SK-N-SH treated with all-trans-retinoic acid at 6 μM for 48 hours (cell line): ENCODE results near the gene TWF2.

ENCODE experiments used
- ATAC-seq: fragments of 200-7000 bp; cut with Tn5 transposase; 3 replicates; pipeline ENCODE4 v1.9.1; 2020; ENCODE audit warnings: mild to moderate bottlenecking, moderate library complexity
- ARNTL ChIP-seq: fragments of 450-650 bp; formaldehyde crosslinking; IDR thresholded peaks from 2 replicates; pipeline ENCODE4 v1.5.0; 2020; ENCODE audit warnings: low read depth, mild to moderate bottlenecking, moderate library complexity, borderline replicate concordance
- ESRRG ChIP-seq: fragments of 250-450 bp; sonication (Bioruptor Pico); IDR thresholded peaks from 2 replicates; pipeline ENCODE4 v1.6.1; 2021; ENCODE audit warnings: mild to moderate bottlenecking
- GLIS3 ChIP-seq: fragments of 250-450 bp; sonication (Bioruptor Pico); IDR thresholded peaks from 2 replicates; pipeline ENCODE4 v1.5.0; 2020; ENCODE audit warnings: mild to moderate bottlenecking, moderate library complexity
- ISL1 ChIP-seq: fragments of 250-450 bp; sonication (Bioruptor Pico); IDR thresholded peaks from 2 replicates; pipeline ENCODE4 v2.1.2; 2022; ENCODE audit warnings: mild to moderate bottlenecking, moderate library complexity
- OSR1 ChIP-seq: fragments of 250-450 bp; sonication (Bioruptor Pico); IDR thresholded peaks from 2 replicates; pipeline ENCODE4 v1.8.0; 2022; ENCODE audit warnings: moderate library complexity, mild to moderate bottlenecking, inconsistent platforms
- PPARA ChIP-seq: fragments of 250-450 bp; sonication (Bioruptor Pico); IDR thresholded peaks from 2 replicates; pipeline ENCODE4 v1.5.0; 2020; ENCODE audit warnings: mild to moderate bottlenecking, borderline replicate concordance
- RARB ChIP-seq: fragments of 250-450 bp; sonication (Bioruptor Pico); IDR thresholded peaks from 2 replicates; pipeline ENCODE4 v1.8.0; 2021; ENCODE audit warnings: mild to moderate bottlenecking, moderate library complexity
- SNAI2 ChIP-seq: fragments of 250-450 bp; sonication (Bioruptor Pico); IDR thresholded peaks from 2 replicates; pipeline ENCODE4 v1.5.0; 2020; ENCODE audit warnings: mild to moderate bottlenecking, moderate library complexity
- TCF4 ChIP-seq: fragments of 250-450 bp; sonication (Bioruptor Pico); IDR thresholded peaks from 2 replicates; pipeline ENCODE4 v1.8.0; 2021; ENCODE audit warnings: mild to moderate bottlenecking, moderate library complexity, borderline replicate concordance
- TOX ChIP-seq: fragments of 250-450 bp; sonication (Bioruptor Pico); IDR thresholded peaks from 2 replicates; pipeline ENCODE4 v1.8.0; 2021; ENCODE audit warnings: mild to moderate bottlenecking, moderate library complexity, borderline replicate concordance
- ZC3H10 ChIP-seq: fragments of 250-450 bp; sonication (Bioruptor Pico); IDR thresholded peaks from 2 replicates; pipeline ENCODE4 v1.5.1; 2021; ENCODE audit warnings: mild to moderate bottlenecking, moderate library complexity
- ZFP3 ChIP-seq: fragments of 250-450 bp; sonication (Bioruptor Pico); IDR thresholded peaks from 2 replicates; pipeline ENCODE4 v1.5.0; 2020; ENCODE audit warnings: mild to moderate bottlenecking, moderate library complexity
- ZFP30 ChIP-seq: fragments of 450-650 bp; formaldehyde crosslinking; IDR thresholded peaks from 2 replicates; pipeline ENCODE4 v1.5.0; 2022; ENCODE audit warnings: mild to moderate bottlenecking, moderate library complexity
- ZNF565 ChIP-seq: fragments of 450-650 bp; formaldehyde crosslinking; conservative IDR thresholded peaks from 2 replicates; pipeline ENCODE4 v1.5.0; 2020; ENCODE audit warnings: low read depth, mild to moderate bottlenecking, moderate library complexity
- ZNF70 ChIP-seq: fragments of 450-650 bp; formaldehyde crosslinking; IDR thresholded peaks from 2 replicates; pipeline ENCODE4 v1.5.0; 2020; ENCODE audit warnings: mild to moderate bottlenecking, moderate library complexity
- ZNF8 ChIP-seq: fragments of 450-650 bp; formaldehyde crosslinking; IDR thresholded peaks from 2 replicates; pipeline ENCODE4 v1.5.0; 2020; ENCODE audit warnings: mild to moderate bottlenecking, moderate library complexity
- TF ChIP-seq, protein P1 (sequence below): fragments of 250-450 bp; sonication (Bioruptor Pico); IDR thresholded peaks from 2 replicates; pipeline ENCODE4 v1.5.1; 2021; ENCODE audit warnings: mild to moderate bottlenecking, moderate library complexity
- TF ChIP-seq, protein P2 (sequence below): fragments of 250-450 bp; sonication (Bioruptor Pico); IDR thresholded peaks from 2 replicates; pipeline ENCODE4 v1.5.1; 2020; ENCODE audit warnings: low read depth, mild to moderate bottlenecking, moderate library complexity
- TF ChIP-seq, protein P3 (sequence below): fragments of 250-450 bp; sonication (Bioruptor Pico); IDR thresholded peaks from 2 replicates; pipeline ENCODE4 v1.8.0; 2021; ENCODE audit warnings: low read depth, mild to moderate bottlenecking, moderate library complexity, borderline replicate concordance
- TF ChIP-seq, protein P4 (sequence below): fragments of 250-450 bp; sonication (Bioruptor Pico); IDR thresholded peaks from 2 replicates; pipeline ENCODE4 v1.5.0; 2020; ENCODE audit warnings: mild to moderate bottlenecking, moderate library complexity
- TF ChIP-seq, protein P5 (sequence below): fragments of 250-450 bp; sonication (Bioruptor Pico); IDR thresholded peaks from 2 replicates; pipeline ENCODE4 v1.8.0; 2020; ENCODE audit warnings: mild to moderate bottlenecking, moderate library complexity, borderline replicate concordance

The TWF2 gene

DNA sequence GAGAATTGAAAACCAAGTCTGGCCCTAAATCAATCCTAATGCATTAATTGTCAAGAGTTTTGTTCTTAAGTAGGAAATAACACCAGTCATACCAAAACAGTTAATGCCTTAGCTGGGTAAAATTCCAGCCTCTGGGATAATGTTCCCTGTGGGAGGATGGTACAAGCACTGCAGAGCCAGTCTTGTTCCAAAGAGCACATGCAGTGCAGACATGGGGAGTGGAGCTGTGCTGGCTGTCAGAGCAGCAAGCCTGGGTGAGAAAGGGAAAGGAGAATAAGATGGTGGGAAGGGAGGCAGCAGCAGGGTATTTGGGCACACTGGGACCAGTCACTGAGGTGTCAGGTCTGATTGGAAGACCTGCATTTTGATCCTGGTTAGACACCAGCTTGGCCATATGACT, 28.9 kb downstream of the TWF2 start:
- ATAC-seq, result no peak
- TF ChIP-seq ZNF70, result no peak
- no peak for TF ChIP-seq SNAI2
- no peak for TF ChIP-seq TOX (CRISPR knock-in tag)
- no peak for TF ChIP-seq ZNF8
- no peak for TF ChIP-seq ESRRG (CRISPR knock-in tag)
- TF ChIP-seq ZFP30, result no peak
- TF ChIP-seq, protein P1, sequence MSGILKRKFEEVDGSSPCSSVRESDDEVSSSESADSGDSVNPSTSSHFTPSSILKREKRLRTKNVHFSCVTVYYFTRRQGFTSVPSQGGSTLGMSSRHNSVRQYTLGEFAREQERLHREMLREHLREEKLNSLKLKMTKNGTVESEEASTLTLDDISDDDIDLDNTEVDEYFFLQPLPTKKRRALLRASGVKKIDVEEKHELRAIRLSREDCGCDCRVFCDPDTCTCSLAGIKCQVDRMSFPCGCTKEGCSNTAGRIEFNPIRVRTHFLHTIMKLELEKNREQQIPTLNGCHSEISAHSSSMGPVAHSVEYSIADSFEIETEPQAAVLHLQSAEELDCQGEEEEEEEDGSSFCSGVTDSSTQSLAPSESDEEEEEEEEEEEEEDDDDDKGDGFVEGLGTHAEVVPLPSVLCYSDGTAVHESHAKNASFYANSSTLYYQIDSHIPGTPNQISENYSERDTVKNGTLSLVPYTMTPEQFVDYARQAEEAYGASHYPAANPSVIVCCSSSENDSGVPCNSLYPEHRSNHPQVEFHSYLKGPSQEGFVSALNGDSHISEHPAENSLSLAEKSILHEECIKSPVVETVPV (CRISPR knock-in tag), result no peak
- TF ChIP-seq, all 23 proteins: peak for 0

DNA sequence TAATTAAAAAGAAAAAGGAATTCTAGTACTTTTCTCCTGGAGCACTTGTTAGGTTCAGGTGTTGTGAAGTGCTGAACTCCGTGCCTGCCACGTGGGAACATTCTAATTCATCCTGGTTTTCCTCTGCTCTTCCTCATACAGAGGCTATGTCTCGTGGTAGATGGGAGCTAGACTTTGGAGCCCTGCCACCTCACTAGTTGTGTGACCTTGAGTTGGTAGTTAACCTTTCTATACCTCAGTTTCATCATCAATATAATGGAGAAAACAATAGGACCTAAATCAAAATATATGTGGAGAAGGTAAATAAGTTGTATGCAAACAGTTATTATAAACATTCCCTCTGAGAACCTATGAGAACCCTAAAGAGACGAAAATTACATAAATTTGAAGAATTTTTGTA, 30.4 kb downstream of the TWF2 start:
- TF ChIP-seq ZNF565 (no peak), ZNF70 (no peak), ZC3H10 (CRISPR knock-in tag) (no peak), ZFP3 (CRISPR knock-in tag) (no peak), GLIS3 (CRISPR knock-in tag) (no peak), PPARA (no peak), OSR1 (CRISPR knock-in tag) (no peak), TCF4 (CRISPR knock-in tag) (no peak), ISL1 (CRISPR knock-in tag) (no peak)
- TF ChIP-seq, protein P2, sequence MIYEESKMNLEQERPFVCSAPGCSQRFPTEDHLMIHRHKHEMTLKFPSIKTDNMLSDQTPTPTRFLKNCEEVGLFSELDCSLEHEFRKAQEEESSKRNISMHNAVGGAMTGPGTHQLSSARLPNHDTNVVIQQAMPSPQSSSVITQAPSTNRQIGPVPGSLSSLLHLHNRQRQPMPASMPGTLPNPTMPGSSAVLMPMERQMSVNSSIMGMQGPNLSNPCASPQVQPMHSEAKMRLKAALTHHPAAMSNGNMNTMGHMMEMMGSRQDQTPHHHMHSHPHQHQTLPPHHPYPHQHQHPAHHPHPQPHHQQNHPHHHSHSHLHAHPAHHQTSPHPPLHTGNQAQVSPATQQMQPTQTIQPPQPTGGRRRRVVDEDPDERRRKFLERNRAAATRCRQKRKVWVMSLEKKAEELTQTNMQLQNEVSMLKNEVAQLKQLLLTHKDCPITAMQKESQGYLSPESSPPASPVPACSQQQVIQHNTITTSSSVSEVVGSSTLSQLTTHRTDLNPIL, result no peak
- no peak for ATAC-seq

DNA sequence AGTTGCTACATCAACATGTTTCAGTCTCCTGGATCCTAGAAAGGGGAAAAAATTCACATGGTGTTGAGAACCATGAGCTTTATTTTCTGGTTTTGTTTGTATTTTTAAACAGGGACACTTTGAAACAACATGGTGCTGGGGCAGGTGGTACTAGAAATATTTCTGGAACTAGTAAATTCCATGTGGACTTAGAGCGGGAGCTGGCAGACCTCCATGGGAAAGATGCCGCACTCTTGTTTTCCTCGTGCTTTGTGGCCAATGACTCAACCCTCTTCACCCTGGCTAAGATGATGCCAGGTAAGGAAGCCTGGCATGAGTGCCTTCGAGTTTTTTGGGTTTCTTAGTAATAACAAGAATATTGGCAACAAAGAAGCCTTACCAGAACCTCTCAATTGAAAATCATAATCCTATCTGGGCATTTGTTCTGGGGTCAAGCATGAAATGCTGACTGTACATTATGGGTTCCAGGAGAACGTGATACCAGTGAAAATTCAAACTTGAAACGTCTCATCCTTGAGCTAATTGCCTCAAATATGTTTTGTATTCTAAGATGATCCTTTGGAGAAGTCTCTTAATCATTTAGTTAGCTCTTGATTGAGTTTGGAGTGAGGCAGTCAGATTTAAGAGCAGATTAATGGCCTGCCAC, 33.1 kb downstream of the TWF2 start:
- no peak for ATAC-seq
- TF ChIP-seq, protein P2, result no peak
- no peak for TF ChIP-seq ZNF70
- TF ChIP-seq, protein P3, sequence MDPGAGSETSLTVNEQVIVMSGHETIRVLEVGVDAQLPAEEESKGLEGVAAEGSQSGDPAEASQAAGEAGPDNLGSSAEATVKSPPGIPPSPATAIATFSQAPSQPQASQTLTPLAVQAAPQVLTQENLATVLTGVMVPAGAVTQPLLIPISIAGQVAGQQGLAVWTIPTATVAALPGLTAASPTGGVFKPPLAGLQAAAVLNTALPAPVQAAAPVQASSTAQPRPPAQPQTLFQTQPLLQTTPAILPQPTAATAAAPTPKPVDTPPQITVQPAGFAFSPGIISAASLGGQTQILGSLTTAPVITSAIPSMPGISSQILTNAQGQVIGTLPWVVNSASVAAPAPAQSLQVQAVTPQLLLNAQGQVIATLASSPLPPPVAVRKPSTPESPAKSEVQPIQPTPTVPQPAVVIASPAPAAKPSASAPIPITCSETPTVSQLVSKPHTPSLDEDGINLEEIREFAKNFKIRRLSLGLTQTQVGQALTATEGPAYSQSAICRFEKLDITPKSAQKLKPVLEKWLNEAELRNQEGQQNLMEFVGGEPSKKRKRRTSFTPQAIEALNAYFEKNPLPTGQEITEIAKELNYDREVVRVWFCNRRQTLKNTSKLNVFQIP (CRISPR knock-in tag), result no peak
- no peak for TF ChIP-seq GLIS3 (CRISPR knock-in tag)
- no peak for TF ChIP-seq ZFP30
- TF ChIP-seq OSR1 (CRISPR knock-in tag), result no peak
- TF ChIP-seq ZNF8, result no peak
- TF ChIP-seq, protein P1 (CRISPR knock-in tag), result no peak
- no peak for TF ChIP-seq ZNF565
- no peak for TF ChIP-seq TCF4 (CRISPR knock-in tag)
- TF ChIP-seq, protein P4, sequence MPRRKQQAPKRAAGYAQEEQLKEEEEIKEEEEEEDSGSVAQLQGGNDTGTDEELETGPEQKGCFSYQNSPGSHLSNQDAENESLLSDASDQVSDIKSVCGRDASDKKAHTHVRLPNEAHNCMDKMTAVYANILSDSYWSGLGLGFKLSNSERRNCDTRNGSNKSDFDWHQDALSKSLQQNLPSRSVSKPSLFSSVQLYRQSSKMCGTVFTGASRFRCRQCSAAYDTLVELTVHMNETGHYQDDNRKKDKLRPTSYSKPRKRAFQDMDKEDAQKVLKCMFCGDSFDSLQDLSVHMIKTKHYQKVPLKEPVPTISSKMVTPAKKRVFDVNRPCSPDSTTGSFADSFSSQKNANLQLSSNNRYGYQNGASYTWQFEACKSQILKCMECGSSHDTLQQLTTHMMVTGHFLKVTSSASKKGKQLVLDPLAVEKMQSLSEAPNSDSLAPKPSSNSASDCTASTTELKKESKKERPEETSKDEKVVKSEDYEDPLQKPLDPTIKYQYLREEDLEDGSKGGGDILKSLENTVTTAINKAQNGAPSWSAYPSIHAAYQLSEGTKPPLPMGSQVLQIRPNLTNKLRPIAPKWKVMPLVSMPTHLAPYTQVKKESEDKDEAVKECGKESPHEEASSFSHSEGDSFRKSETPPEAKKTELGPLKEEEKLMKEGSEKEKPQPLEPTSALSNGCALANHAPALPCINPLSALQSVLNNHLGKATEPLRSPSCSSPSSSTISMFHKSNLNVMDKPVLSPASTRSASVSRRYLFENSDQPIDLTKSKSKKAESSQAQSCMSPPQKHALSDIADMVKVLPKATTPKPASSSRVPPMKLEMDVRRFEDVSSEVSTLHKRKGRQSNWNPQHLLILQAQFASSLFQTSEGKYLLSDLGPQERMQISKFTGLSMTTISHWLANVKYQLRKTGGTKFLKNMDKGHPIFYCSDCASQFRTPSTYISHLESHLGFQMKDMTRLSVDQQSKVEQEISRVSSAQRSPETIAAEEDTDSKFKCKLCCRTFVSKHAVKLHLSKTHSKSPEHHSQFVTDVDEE (CRISPR knock-in tag), result no peak
- no peak for TF ChIP-seq RARB
- no peak for TF ChIP-seq PPARA
- no peak for TF ChIP-seq SNAI2
- TF ChIP-seq, protein P5, sequence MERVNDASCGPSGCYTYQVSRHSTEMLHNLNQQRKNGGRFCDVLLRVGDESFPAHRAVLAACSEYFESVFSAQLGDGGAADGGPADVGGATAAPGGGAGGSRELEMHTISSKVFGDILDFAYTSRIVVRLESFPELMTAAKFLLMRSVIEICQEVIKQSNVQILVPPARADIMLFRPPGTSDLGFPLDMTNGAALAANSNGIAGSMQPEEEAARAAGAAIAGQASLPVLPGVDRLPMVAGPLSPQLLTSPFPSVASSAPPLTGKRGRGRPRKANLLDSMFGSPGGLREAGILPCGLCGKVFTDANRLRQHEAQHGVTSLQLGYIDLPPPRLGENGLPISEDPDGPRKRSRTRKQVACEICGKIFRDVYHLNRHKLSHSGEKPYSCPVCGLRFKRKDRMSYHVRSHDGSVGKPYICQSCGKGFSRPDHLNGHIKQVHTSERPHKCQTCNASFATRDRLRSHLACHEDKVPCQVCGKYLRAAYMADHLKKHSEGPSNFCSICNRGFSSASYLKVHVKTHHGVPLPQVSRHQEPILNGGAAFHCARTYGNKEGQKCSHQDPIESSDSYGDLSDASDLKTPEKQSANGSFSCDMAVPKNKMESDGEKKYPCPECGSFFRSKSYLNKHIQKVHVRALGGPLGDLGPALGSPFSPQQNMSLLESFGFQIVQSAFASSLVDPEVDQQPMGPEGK (CRISPR knock-in tag), result no peak
- TF ChIP-seq ARNTL (CRISPR knock-in tag), result no peak
